Loucy (cell line): ENCODE measurements around the gene PSMA4.

Experiments used
- H2AFZ ChIP-seq: fragments of 200-600 bp; sonication (generic); 2 replicates; pipeline ENCODE4 v1.6.0; 2016; ENCODE audit warnings: antibody characterized with exemption, mild to moderate bottlenecking, low read length, moderate library complexity
- H3F3A ChIP-seq: fragments of 200-600 bp; 2 replicates; pipeline ENCODE4 v1.6.0; 2016; ENCODE audit warnings: antibody characterized with exemption, low read depth, mild to moderate bottlenecking
- H3K27me3 ChIP-seq: fragments of 200-600 bp; sonication (generic); 2 replicates; pipeline ENCODE4 v1.6.1; 2014; ENCODE audit warnings: low read length, mild to moderate bottlenecking; ENCODE audit not compliant: insufficient read depth, poor library complexity, severe bottlenecking
- H3K36me3 ChIP-seq: fragments of 200-600 bp; sonication (generic); 2 replicates; pipeline ENCODE4 v1.6.1; 2016; ENCODE audit warnings: low read length; ENCODE audit not compliant: insufficient read depth
- H3K4me1 ChIP-seq: fragments of 200-600 bp; sonication (generic); 2 replicates; pipeline ENCODE4 v1.5.1; 2014; ENCODE audit warnings: low read length, mild to moderate bottlenecking; ENCODE audit not compliant: insufficient read depth, poor library complexity, severe bottlenecking
- H3K4me2 ChIP-seq: fragments of 200-600 bp; sonication (generic); 2 replicates; pipeline ENCODE4 v1.6.0; 2014; ENCODE audit warnings: antibody characterized with exemption, low read length, low read depth, mild to moderate bottlenecking; ENCODE audit not compliant: poor library complexity, severe bottlenecking
- H3K4me3 ChIP-seq: fragments of 200-600 bp; sonication (generic); 2 replicates; pipeline ENCODE4 v1.5.1; 2014; ENCODE audit warnings: low read length, mild to moderate bottlenecking, mixed read lengths; ENCODE audit not compliant: poor library complexity, severe bottlenecking
- H3K79me2 ChIP-seq: fragments of 200-600 bp; sonication (generic); 2 replicates; pipeline ENCODE4 v1.6.1; 2014; ENCODE audit warnings: low read length; ENCODE audit not compliant: insufficient read depth
- H3K9ac ChIP-seq: fragments of 200-600 bp; sonication (generic); 2 replicates; pipeline ENCODE4 v1.6.0; 2014; ENCODE audit warnings: mild to moderate bottlenecking, low read depth, low read length, moderate library complexity; ENCODE audit not compliant: poor library complexity, severe bottlenecking
- H3K9me2 ChIP-seq: fragments of 200-600 bp; sonication (generic); replicated peaks from 2 replicates; pipeline ENCODE4 v1.6.1; 2016; ENCODE audit warnings: low read depth, low read length, mixed read lengths
- H3K9me3 ChIP-seq: fragments of 200-600 bp; sonication (generic); 2 replicates; pipeline ENCODE4 v1.6.1; 2014; ENCODE audit warnings: mild to moderate bottlenecking, antibody characterized with exemption, low read length, low read depth; ENCODE audit not compliant: insufficient read depth
- H4K20me1 ChIP-seq: fragments of 200-600 bp; sonication (generic); 2 replicates; pipeline ENCODE4 v1.6.0; 2014; ENCODE audit warnings: antibody characterized with exemption, low read length, mild to moderate bottlenecking; ENCODE audit not compliant: insufficient read depth, poor library complexity, severe bottlenecking
- CTCF ChIP-seq: fragments of 200-600 bp; sonication (generic); conservative IDR thresholded peaks from 2 replicates; pipeline ENCODE4 v1.5.1; 2014; ENCODE audit warnings: mild to moderate bottlenecking, antibody characterized with exemption, low read length
- EZH2phosphoT487 ChIP-seq: fragments of 200-600 bp; IDR thresholded peaks from 2 replicates; pipeline ENCODE4 v1.6.1; 2018; ENCODE audit warnings: antibody characterized with exemption, mild to moderate bottlenecking, moderate library complexity, borderline replicate concordance

PSMA4 gene

GRCh38 chr15:78561490-78561889 lies 21.2 kb downstream of the PSMA4 start:
- H3K4me2 ChIP-seq, result no peak overlapping the region
- H2AFZ ChIP-seq, result no peak overlapping the region
- no peaks in the 10 kb centered on the region for H3K9me3 ChIP-seq
- no peaks in the 10 kb centered on the region for H4K20me1 ChIP-seq
- H3K9me2 ChIP-seq, result no peaks in the 10 kb centered on the region
- no peaks in the 10 kb centered on the region for H3K27me3 ChIP-seq
- H3K4me1 ChIP-seq, result peaks cover 14% of the 10 kb centered on the region
- H3K36me3 ChIP-seq, result no peaks in the 10 kb centered on the region
- H3F3A ChIP-seq, result peaks cover 6% of the 10 kb centered on the region; the same call in 1 of the 2 replicates
- H3K79me2 ChIP-seq, result peaks cover 6% of the 10 kb centered on the region
- H3K9ac ChIP-seq, result no peak overlapping the region
- no peak overlapping the region for H3K4me3 ChIP-seq
- TF ChIP-seq EZH2phosphoT487, result no peak
- no peak for TF ChIP-seq CTCF

- Histone ChIP-seq H2AFZ (no peak overlapping the region), H3K4me3 (no peak overlapping the region), H3K36me3 (no peaks in the 10 kb centered on the region), H3K27me3 (no peaks in the 10 kb centered on the region), H3F3A (peaks cover 6% of the 10 kb centered on the region; the same call in 1 of the 2 replicates), H3K4me2 (no peak overlapping the region), H3K4me1 (peaks cover 27% of the 10 kb centered on the region), H3K9me2 (no peaks in the 10 kb centered on the region), H3K79me2 (peaks cover 22% of the 10 kb centered on the region), H3K9ac (no peak overlapping the region), H3K9me3 (no peaks in the 10 kb centered on the region), H4K20me1 (no peaks in the 10 kb centered on the region)
- TF ChIP-seq EZH2phosphoT487 (no peak), CTCF (no peak)
Observed at GRCh38 chr15:78563092-78563491, 22.8 kb downstream of the PSMA4 start.

- Histone ChIP-seq H3K36me3 (no peaks in the 10 kb centered on the region), H3K4me2 (peak overlapping the region; percentile 78), H3K9me3 (no peaks in the 10 kb centered on the region), H3K4me3 (peak overlapping the region; percentile 79), H3K9me2 (no peaks in the 10 kb centered on the region), H3K79me2 (peaks cover 36% of the 10 kb centered on the region), H3K9ac (peak overlapping the region; percentile 79), H2AFZ (peak overlapping the region; percentile 76), H3K27me3 (no peaks in the 10 kb centered on the region), H3K4me1 (peaks cover 36% of the 10 kb centered on the region), H3F3A (peaks cover 6% of the 10 kb centered on the region; the same call in 1 of the 2 replicates), H4K20me1 (peaks cover 3% of the 10 kb centered on the region)
- TF ChIP-seq EZH2phosphoT487 (no peak), CTCF (no peak)
Observed at GRCh38 chr15:78564743-78565096, 24.5 kb downstream of the PSMA4 start.
